Stimulated activated CD4-positive, alpha-beta T cell treated with anti-CD3 and anti-CD28 coated beads, Interleukin-15, amount 100 ng/mL, for 24 hours (primary cell): ENCODE measurements around the gene UVRAG.

Source experiments
- DNase-seq: peaks from one replicate; pipeline ENCODE4 v3.0.0-alpha.2; 2020

Gene UVRAG

DNA sequence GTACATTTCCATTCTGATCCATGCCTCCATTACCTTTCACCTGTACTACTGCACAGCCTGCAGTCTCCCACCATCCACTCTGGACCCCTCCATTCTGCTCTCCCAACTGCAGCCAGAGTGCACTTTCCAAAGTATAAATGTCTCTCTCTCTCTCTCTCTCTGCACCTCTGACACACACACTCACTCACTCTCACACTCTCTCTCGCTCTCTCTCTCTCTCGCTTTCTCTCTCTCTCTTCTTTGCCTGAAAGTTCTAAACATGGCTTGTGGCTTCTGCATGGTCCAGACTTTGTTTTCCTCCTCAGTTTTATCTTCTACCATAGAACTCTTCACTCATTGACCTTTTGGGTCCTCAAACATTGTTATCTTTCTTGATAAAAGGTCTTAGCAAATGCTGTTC lies 314.7 kb downstream of the UVRAG start:
- DNase-seq, result no peak

DNA sequence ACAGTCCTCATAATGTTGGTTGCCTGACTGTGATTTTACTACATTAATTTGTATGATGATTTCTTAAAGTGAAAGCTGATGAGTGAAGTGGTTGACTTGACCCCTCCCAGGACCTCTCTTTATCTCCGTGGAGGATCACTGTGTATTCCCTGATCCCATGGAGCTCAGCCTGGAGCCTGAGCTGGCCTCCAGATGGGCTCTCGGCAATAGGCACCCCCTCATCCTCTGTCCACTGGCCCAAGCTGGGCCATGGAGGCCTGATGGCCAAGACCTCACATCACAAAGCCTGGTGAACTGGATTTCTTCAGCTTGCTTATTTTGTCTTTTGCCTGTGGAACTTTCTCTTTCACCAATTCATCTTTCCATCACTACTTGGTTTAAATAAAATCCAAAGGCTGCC lies 316.1 kb downstream of the UVRAG start:
- no peak for DNase-seq

DNA sequence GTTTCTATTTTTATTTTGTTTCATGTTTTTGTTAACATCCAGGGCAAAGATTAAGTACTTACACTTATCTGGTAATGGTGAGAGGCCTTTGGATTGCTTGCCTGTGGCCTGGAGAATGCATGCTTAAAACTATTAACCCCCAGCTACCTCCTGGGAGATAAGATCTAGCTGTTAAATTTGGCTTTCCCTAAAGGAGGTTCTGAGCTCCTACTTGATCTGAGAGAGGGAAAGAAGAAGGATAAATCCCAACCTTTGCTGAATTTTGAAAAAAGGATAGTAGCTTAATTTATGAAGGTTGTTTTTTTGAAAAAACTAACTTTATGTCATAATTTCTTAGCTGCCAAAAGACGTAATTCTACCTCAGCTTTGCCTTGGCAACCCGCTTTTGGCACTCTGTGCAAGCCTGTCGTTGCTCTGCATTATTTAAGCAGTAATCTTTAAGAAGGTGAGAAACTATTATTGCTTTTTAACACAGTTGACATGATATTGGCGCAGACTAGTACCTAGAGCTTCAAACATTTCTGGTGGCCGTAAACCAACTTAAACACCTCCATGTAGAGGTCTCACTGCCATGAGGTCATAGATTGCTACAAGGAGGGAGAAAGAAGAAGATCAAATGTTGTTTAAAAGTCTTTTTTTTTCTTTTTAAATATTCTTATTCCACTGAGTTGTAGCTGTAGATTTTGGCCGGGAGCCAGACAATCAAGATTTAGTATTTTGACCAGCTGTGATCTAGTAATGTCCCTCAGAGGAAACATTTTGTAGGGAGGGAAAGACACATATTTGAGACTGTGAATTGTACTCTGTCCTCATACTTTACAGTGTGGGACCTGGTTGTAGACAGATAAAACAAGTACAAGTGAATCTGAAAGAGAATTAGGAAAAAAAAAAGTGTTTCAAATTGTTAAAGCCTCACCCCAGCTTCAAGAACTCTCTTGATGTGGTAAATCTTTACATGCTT lies 316.9 kb downstream of the UVRAG start:
- DNase-seq, result no peak

DNA sequence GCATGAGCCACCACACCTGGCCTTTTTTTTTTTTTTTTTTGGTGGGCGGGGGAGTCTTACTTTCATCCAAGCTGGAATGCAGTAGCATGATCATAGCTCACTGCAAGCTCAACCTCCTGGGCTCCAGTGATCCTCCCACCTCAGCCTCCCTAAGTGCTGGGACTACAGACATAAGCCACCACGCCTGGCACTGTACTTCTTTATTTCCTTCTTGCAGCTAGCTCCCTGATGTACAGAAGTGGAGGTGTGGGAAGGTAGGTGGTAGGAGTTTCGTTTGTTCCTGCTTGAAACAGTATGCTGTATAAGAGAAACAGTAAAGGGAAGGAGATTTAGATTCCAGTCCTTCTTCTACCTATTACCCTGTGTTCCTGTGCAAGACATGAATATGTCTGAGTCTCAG lies 319.2 kb downstream of the UVRAG start:
- no peak for DNase-seq

DNA sequence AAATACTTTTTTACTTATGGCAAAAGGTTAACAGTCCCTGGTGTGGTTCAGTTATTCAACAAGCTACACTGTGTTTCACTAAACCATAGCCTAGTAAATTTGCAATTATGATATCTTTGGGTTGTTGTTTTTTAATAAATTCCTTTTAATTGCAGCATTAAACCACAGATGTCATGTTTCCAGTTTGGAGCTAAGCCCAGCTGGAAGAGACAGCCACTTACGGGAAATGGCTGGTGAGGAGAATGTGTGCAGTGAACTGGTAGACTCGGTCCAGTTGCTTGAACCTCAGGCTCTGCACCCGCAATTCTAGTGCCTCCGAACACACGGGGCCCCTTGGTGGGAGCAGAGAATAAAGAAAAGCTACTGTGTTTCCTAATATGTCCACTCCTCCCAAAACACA lies 320.5 kb downstream of the UVRAG start:
- DNase-seq, result no peak

DNA sequence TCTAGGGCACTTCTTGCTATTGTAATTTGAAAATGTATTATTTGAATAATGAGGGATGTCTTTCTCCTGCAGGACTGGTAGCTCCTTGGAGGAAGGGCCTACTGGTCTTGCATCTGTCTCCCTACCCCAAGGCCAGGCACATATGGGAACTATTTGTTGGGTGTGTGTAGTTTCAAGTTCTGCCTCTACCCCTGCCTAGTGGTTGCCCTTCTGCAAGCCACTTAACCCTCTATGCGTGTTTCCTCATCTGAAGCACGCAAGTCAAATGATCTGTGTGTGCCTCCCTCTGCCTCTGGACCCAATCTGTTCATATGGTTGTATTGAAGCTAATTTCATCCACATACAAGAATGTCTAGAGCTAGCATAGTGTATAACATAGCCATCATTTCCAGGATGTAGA lies 324.3 kb downstream of the UVRAG start:
- no peak for DNase-seq

DNA sequence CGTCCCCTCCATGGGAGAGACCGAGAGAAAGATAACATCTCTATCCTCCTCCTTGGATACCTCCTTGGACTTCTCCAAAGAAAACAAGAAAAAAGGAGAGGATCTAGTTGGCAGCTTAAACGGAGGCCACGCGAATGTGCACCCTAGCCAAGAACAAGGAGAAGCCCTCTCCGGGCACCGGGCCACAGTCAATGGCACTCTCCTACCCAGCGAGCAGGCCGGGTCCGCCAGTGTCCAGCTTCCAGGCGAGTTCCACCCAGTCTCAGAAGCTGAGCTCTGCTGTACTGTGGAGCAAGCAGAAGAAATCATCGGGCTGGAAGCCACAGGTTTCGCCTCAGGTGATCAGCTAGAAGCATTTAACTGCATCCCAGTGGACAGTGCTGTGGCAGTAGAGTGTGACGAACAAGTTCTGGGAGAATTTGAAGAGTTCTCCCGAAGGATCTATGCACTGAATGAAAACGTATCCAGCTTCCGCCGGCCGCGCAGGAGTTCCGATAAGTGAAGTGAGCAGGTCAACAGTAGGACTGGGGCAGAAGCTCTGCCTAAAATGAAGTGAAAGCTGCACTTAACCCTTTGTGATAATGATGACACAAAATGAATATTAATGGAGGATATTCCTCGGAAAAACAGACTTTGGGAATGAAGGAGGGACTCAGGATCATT lies 326.0 kb downstream of the UVRAG start:
- no peak for DNase-seq

DNA sequence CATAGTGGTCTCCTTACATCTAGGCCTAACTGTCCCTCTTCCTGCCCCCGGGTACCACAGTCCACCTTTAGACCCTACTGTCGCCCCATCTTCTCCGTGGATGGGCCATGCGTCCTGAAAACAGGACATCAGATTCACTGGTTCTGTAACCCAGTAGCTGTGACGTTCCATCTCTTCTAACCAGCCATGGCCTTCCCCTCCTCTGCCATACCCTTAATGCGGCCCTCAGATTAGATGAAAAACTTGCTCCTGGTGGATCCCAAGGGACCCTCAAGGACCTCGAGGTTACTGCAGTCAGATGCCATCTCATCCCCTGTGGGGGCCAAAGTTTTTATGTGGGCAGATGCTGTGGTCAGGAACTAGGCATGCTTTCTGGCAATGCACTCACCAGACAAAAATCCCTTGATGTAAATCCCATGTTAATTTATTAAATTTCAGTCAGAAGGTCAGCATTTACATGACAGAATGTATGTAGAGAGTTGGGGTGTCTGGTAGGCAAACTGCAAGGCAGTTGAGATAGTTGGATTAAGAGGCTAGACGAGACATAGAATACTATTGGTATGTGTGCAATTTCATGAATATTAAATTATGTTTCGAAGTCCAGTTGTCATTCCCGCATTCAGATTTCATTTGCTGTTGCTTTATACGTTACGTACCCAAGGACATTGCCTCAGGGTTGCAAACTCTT lies 327.0 kb downstream of the UVRAG start:
- no peak for DNase-seq

DNA sequence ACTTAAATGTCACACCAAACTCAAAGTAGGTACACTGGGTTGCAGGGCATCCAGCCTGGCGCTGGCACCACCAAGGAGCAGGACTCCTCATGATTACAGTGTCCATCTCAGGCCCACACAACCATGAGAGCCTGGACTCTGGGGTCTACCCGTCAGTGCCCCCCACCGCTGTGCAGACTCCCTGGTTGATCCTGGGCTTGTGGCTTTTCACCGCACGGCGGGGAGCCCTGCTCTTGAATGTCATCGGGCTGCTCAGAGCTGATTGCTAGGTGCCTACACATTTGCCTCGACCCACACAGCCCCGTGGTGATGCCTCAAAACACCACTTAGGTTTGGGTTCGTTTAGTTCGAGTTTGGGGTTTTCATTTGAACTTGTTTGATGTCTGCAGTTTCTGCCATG lies 328.3 kb downstream of the UVRAG start:
- DNase-seq, result no peak

DNA sequence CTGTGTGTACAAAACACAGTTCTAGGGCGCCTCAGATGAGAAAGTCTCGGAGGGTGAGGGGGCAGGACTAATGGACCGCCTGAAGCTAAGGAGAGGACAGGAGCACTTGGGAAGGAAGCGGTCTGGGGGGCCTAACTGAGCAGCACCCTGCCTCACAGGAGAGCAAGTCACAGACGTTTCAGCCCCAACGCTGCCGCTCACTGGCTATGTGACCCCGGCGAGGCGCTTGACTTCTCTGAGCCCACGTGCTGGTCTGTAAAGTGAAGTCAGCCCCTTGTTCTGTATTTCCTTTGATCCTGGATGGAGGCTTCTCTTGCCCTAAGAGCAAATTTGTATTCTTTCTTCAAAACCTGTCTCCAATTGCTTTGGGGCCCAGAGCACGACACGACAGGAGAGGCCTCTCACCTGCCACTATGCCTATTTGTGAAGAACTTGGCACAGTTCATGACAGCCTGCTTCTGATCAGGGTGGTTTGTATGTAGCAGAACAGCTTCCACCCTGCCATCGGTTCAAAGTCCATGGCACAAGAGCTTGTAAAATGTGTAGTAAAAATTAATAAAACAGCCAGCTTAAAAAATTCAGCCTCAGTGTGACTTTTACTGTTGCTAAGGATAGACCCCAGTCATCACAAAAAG lies 332.2 kb downstream of the UVRAG start:
- no peak for DNase-seq

DNA sequence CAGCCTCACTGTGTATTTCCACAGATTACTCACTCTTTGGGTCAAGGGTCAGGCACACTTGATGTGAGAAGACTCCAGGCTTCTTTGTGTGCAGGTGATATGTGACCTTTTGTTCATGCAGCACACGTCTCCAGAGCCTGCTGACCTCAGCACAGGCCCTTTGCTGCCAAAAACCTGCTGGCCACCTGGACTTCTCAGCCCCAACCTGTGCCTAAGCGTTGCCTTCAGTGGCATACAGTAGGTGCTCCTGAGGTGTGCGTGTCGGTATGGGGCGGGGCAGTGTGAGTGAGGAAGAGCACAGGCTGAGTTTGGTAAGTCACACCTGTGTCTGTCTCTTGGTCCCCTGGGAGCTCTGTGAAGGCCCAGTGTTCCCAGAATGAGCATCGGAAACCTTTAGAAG lies 333.2 kb downstream of the UVRAG start:
- DNase-seq, result no peak

DNA sequence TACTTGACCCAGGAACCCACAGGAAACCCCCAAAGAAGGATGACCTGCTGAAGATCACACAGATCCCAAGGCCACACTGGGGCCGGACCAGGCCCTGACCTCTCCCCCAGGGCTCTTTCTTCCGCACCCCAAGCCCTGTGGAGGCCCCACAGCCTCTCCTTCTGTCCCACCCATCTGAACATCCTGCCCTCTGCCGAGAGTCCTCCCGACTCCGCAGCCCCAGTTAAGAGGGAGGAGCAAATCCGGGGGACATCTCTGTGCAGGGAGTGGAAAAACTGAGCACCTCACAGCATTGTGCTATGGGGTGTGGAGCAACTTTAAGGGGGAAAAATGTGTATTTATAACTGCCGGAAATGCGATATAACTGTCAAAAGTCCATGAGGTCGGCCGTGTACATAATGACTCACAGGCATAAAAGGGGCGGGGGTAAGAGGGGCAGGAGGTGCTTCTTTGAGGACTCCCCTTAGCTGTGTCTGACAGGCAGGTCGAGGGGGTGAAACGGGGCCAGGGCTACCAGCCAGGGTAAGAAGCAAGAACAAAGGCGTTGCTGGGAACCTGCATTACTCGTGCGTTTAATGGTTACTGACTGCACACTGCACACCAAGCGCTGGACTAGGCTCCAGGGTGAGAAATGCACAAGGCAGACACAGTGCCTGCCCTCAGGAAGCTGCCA lies 334.1 kb downstream of the UVRAG start:
- no peak for DNase-seq

DNA sequence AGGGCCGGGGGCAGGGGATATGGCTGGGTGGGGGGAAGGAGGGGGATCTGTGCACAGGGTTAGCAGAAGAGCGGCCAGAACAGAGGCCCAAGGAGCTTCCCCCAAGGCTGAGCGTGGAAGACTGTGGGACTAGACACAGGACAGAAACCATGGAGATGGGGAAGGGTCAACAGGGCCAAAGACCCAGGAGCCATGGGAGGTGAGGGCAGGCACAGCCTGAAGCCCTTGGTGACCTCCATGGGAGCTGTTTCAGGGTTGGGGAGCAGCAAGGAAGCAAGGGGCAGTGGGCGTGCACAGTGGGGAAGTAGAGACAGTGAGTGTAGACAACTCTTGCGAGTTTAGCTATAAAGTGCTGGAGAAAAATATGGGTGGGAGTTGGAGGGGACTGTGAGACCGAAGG lies 334.7 kb downstream of the UVRAG start:
- DNase-seq, result no peak

DNA sequence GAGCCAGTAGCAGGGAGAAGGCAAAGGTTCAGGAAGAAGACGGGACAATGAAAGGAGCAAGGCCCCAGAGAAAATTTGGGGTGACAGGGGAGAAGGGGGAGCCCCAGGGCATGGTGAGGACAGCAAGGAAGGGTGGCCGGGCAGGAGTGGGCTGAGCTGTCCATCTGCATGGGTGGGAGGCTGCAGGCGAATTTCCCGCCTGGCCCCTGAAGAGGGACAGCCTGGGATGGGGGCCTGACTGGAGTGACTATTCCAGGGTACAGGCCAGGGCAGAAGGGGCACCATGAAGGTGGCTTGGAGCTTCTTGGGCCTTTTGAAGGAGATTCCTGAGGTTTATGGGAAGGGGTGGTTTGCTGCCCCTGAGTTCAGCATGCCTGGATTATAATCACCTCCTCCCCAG lies 335.1 kb downstream of the UVRAG start:
- DNase-seq, result no peak

DNA sequence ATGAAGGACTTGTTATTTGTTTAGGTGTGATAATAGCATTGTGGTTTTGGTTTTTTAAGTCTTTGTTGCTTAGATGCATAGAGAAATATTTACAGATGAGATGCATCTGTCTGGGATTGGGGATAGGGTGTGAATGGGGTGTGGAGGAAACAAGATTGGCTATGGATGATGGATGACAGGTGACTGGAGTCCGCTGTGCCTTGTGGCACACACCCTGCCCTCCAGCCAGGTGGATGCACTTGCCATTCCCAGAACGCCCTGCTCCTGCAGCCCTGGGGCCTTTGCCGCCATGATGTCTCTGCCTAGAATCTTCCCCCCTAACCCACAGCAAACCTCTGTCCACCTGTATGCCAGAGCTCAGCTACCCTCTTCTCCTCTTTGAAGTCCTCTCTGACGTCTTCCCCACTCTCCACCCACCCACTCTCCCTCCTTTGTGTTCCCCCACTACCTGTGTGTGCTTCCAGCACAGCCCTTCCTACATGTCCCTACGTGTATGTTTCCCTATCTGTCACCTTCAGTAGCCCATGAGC lies 336.6 kb downstream of the UVRAG start:
- DNase-seq, result no peak

DNA sequence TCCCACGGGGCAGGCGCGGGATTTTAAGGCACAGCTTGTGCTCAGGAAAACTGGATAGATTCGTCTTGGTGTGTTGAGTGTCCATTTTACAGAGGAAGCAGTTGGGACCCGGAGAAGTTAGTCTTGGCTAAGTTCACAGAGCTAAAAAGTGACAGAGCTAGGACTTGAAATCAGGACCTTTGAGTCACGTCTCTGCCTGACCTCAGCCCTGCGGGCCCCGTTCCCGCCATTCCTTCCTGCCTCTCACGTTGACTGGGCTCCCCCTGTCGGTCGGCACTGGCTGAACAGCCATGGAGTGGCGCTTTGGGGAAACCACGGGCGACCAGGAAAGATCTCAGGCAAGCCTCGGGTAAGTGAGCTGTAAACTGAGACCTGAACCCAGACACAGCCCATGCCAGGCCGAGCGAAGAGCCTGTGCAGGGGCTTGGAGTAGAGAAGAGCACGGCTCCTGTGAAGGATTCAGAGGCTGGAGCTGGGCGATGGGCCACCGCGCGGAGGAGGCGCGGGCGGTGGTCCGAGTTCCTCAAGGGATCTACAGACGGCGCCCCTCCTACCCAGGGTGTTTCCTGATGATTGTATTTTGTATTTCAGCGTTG lies 337.2 kb downstream of the UVRAG start:
- peak; percentile 95 for DNase-seq

DNA sequence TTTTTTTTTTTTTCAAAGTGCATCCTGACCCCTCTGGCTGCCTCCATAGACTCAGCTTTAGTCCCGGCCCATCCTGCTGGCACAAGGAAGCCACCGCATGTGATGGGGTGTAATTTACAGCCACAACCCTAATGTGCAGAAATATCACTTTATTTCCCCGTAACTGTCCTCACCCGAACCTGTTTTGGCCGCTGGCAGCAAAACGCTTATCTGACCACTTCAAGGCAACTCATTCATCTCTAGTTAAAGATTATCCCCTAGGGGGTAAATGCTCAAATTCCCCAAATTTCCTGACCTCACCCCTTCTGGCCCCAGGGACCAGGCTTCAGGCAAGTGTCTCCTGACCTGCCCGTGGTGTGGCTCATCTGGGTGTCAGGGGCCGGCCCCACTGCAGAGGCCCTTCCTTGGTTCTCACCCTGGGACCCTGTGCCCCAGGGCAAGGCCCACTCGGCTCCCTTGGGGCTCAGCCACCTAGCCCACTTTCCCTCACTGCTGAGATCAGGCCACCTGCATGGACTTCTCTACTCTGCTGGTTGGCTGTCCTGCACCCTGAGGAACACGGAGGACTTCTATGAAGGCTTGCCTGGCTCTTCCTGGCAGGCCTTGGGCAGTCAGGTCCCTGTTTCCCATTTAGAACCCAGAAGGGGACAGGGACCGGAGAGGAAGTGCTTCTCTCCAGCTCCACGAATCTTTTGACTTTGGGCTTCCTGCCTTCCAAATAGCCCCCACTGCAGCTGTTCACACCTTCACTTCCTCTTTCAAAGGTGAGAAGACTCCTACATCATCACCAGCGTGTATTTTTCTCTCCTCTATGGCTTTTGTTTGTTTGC lies 337.9 kb downstream of the UVRAG start:
- no peak for DNase-seq

DNA sequence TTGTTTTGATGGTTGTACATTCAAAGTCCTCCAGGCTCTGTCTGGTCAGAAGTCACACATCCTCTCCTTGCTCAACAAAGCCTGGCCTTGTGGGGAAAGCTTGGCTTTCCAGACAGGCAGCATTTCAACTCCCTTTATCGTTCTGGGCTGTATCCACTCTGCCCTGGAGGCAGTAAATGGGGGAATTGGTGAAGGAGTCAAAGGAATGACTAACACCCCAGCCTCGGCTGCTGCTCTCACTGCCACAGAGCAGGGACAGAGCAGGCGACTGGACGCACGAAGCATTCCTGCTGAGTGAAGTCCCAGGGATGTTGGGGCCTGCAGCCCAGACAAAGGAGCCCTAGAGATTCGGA lies 338.5 kb downstream of the UVRAG start:
- no peak for DNase-seq

DNA sequence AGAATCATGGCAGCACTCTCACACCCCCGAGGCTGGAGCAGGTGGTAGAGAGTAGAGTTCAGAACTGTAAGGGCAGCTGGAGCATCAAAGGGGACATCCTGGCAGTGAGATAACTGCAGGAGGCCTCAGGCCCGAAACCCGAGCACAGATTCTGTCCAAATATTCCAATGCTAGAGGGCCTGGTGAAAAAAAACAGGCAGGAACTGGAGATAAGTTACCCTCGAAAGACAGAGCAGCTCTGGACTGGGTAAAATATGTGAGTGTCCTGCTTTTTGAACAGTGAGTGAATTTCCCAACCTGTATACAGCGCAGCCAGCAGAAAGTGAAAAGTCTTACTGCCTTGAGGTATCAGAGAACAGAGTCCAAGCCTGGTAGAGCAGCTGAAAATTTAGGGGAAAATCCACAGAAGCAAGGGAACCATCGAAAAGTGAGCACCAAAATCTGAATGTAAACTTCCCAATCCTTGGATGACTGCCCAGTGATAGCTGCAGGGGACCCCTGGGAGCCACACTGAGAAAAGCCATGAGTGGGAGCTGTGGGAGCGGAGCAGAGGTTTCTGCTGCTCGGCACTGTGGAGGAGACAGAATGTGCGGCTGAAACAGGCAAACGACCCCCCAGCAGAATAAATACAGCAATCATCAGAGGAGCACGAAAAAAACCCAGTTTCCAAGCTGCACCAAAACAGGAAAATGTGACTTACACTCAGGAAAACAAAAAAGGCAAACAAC lies 340.7 kb downstream of the UVRAG start:
- no peak for DNase-seq

DNA sequence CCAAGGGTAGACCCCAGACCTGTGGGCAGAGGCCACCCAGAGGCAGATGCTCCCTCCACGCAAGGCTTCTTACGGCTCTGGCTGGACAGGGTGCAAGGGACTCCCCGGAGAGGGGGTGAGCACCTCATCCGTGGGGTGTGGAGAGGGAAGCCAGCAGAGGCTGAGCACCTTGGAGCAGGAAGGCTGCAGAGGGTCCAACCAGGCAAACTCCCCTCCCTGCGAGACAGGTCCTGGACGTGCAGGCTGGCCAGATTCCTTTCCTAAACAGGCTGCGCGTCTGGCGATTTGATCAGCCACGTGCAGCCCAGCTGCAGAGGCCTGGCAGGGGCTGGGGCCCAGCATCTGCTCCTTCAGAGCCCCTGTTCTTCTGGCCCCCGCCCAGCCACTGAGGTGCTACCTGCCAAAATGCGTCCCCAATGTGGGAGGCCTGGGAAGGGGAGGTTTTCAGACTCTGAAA lies 342.0 kb downstream of the UVRAG start:
- no peak for DNase-seq
